ENCODE data around the gene DCDC1.

DCDC1 gene

GRCh38 chr11:30938810-30939209, 430.7 kb downstream of the DCDC1 start:
- TF ChIP-seq CTCF (IDR thresholded peaks at IDR 0.05; ENCODE audit: borderline replicate concordance, insufficient read depth, low read depth, low read length) = no peak
- no peak overlapping the region for H3K4me3 ChIP-seq (ENCODE audit: low read depth, low read length)

GRCh38 chr11:30938171-30938570, 431.4 kb downstream of the DCDC1 start:
- TF ChIP-seq CTCF (IDR thresholded peaks at IDR 0.05; ENCODE audit: borderline replicate concordance, insufficient read depth, low read depth, low read length) = no peak
- no peak overlapping the region for H3K4me3 ChIP-seq (ENCODE audit: low read depth, low read length)

- TF ChIP-seq CTCF (IDR thresholded peaks at IDR 0.05; ENCODE audit: borderline replicate concordance, insufficient read depth, low read depth, low read length) = no peak
- no peak overlapping the region for H3K4me3 ChIP-seq (ENCODE audit: low read depth, low read length)
These were observed 433.0 kb downstream of the DCDC1 start for GRCh38 chr11:30936491-30936890.

- H3K4me3 ChIP-seq (ENCODE audit: low read depth, low read length) = no peak overlapping the region
- no peak for TF ChIP-seq CTCF (IDR thresholded peaks at IDR 0.05; ENCODE audit: borderline replicate concordance, insufficient read depth, low read depth, low read length)
These were observed 433.7 kb downstream of the DCDC1 start for GRCh38 chr11:30935861-30936260.

- TF ChIP-seq CTCF (IDR thresholded peaks at IDR 0.05; ENCODE audit: borderline replicate concordance, insufficient read depth, low read depth, low read length) = no peak
- no peak overlapping the region for H3K4me3 ChIP-seq (ENCODE audit: low read depth, low read length)
These were observed 443.4 kb downstream of the DCDC1 start for GRCh38 chr11:30926130-30926529.

GRCh38 chr11:30921811-30922210, 447.7 kb downstream of the DCDC1 start:
- no peak for TF ChIP-seq CTCF (IDR thresholded peaks at IDR 0.05; ENCODE audit: borderline replicate concordance, insufficient read depth, low read depth, low read length)
- no peak overlapping the region for H3K4me3 ChIP-seq (ENCODE audit: low read depth, low read length)

- H3K4me3 ChIP-seq (ENCODE audit: low read depth, low read length) = no peak overlapping the region
- no peak for TF ChIP-seq CTCF (IDR thresholded peaks at IDR 0.05; ENCODE audit: borderline replicate concordance, insufficient read depth, low read depth, low read length)
These were observed 450.0 kb downstream of the DCDC1 start for GRCh38 chr11:30919389-30920152.
